Parathyroid adenoma (tissue), 2 donors: ENCODE results near the gene FOXS1.

Source experiments
- H2AFZ ChIP-seq: fragments of 300-600 bp; sonication (generic); one replicate; pipeline ENCODE4 v1.7.0; 2017; ENCODE audit warnings: antibody characterized with exemption, mild to moderate bottlenecking
- H3K27ac ChIP-seq: fragments of 300-600 bp; sonication (generic); one replicate; pipeline ENCODE4 v1.7.0; 2017
- H3K27me3 ChIP-seq: fragments of 300-600 bp; sonication (generic); one replicate; pipeline ENCODE4 v1.7.0; 2017; ENCODE audit warnings: low read length; ENCODE audit not compliant: control insufficient read depth, insufficient read depth
- H3K36me3 ChIP-seq: fragments of 300-600 bp; sonication (generic); one replicate; pipeline ENCODE4 v1.7.0; 2017; ENCODE audit warnings: low read length; ENCODE audit not compliant: control insufficient read depth, insufficient read depth
- H3K4me1 ChIP-seq: fragments of 300-600 bp; sonication (generic); one replicate; pipeline ENCODE4 v1.7.0; 2017; ENCODE audit warnings: control low read depth
- H3K4me2 ChIP-seq: fragments of 300-600 bp; sonication (generic); one replicate; pipeline ENCODE4 v1.7.0; 2017; ENCODE audit warnings: low read length
- H3K4me3 ChIP-seq: fragments of 300-600 bp; sonication (generic); one replicate; pipeline ENCODE4 v1.7.0; 2017; ENCODE audit warnings: low read depth, low read length
- H3K79me2 ChIP-seq: fragments of 300-600 bp; sonication (generic); one replicate; pipeline ENCODE4 v1.7.0; 2017; ENCODE audit warnings: control low read depth
- H3K9ac ChIP-seq: fragments of 300-600 bp; sonication (generic); one replicate; pipeline ENCODE4 v1.7.0; 2017; ENCODE audit warnings: mild to moderate bottlenecking
- H3K9me3 ChIP-seq: fragments of 300-600 bp; sonication (generic); one replicate; pipeline ENCODE4 v1.7.0; 2017; ENCODE audit warnings: low read length; ENCODE audit not compliant: control insufficient read depth
- TF ChIP-seq, protein P1 (sequence below): fragments of 300-600 bp; sonication (generic); IDR thresholded peaks from one replicate; pipeline ENCODE4 v1.7.0; 2017; ENCODE audit warnings: antibody characterized with exemption, mild to moderate bottlenecking
- donor health status: primary hyperparathyroidism.

Gene FOXS1

DNA sequence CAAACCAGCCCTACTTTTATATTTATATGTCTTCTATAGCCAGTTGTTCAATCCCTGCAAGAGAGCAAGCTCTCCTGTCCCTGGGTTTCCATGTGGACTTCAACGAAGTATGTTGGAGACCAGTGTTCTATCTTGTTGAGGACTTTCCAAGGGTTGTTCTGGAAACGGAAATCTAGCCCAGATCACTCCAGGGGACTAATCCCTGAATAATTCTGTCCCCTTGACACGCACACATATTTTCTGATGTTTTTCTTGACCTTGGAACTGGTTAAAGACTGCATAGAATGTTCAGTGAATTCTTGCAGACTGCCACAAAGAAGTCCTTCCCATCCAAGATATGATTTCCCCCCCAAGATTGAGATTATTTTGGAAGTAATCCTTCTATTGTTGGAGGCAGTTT, 35.7 kb downstream of the FOXS1 start:
- Histone ChIP-seq H3K36me3 (no peaks in the 10 kb centered on the region), H3K4me2 (no peak overlapping the region), H3K9ac (no peak overlapping the region), H3K27ac (no peak overlapping the region), H3K79me2 (no peaks in the 10 kb centered on the region), H2AFZ (no peak overlapping the region), H3K4me3 (no peak overlapping the region), H3K4me1 (peaks cover 16% of the 10 kb centered on the region), H3K9me3 (no peaks in the 10 kb centered on the region), H3K27me3 (no peaks in the 10 kb centered on the region)
- TF ChIP-seq, protein P1, sequence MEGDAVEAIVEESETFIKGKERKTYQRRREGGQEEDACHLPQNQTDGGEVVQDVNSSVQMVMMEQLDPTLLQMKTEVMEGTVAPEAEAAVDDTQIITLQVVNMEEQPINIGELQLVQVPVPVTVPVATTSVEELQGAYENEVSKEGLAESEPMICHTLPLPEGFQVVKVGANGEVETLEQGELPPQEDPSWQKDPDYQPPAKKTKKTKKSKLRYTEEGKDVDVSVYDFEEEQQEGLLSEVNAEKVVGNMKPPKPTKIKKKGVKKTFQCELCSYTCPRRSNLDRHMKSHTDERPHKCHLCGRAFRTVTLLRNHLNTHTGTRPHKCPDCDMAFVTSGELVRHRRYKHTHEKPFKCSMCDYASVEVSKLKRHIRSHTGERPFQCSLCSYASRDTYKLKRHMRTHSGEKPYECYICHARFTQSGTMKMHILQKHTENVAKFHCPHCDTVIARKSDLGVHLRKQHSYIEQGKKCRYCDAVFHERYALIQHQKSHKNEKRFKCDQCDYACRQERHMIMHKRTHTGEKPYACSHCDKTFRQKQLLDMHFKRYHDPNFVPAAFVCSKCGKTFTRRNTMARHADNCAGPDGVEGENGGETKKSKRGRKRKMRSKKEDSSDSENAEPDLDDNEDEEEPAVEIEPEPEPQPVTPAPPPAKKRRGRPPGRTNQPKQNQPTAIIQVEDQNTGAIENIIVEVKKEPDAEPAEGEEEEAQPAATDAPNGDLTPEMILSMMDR = no peak

DNA sequence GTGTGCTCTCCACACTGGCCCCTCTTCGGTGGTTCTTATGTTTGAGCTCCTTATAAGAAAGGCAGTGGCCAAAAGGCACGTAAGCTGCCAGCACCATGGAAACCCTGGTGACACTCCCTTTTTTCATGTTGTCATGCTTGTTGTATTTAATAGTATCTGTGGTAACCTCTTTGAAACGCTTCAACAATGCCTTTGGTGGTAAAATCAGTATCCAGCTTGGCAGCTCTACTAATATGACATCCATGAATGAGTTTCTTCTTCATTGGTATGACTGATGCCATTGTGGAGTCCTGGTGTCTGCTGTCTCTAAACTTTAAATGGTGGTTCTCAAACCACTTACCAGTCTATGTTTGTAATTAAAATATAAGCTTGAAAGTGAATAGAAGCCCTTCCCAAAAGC, 36.9 kb downstream of the FOXS1 start:
- Histone ChIP-seq H3K9me3 (no peaks in the 10 kb centered on the region), H2AFZ (no peak overlapping the region), H3K27ac (no peak overlapping the region), H3K4me2 (no peak overlapping the region), H3K4me3 (no peak overlapping the region), H3K79me2 (no peaks in the 10 kb centered on the region), H3K4me1 (peaks cover 25% of the 10 kb centered on the region), H3K36me3 (no peaks in the 10 kb centered on the region), H3K27me3 (no peaks in the 10 kb centered on the region), H3K9ac (no peak overlapping the region)
- TF ChIP-seq, protein P1 = no peak

DNA sequence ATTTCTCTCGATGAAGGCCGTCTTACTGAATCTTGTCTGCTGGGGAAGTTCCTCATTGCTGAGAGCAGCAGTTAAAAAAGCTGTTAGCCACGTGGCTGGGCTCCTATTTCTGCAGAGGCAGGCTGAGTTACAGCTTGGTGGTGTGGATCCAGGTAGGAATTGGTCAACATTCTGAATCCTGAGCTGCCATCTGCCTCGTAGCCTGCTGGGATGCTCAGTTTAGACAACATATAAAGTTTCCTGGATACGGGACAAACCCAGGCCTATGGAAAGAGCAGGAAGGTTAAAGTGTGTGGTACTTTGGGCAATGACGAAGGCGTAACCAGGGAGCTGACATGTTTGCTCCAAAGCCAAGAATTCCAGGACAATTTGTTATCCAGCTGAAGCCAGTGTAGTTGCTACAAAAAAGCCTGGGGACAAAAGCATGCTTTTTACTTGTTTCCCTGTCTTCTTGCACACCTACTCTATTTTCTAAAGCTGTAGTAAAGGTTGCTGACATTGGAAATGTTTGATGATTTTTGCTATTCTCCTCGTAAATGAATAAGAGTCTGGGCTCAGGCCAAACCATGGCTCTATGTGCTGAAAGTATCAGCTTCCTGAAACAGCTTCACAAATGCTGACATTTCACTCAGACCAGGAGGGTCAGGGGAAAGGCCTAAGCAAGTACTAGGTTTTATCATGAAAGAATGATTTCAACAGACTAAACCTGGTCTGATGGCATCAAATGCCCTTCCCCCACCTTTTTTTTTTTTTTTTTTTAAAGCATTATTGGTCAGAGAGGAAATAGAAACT, 38.6 kb downstream of the FOXS1 start:
- Histone ChIP-seq H3K4me2 (no peak overlapping the region), H3K4me1 (peaks cover 22% of the 10 kb centered on the region), H3K27ac (peak overlapping the region; percentile 25), H3K79me2 (no peaks in the 10 kb centered on the region), H2AFZ (peak overlapping the region; percentile 44), H3K9me3 (no peaks in the 10 kb centered on the region), H3K27me3 (no peaks in the 10 kb centered on the region), H3K36me3 (no peaks in the 10 kb centered on the region), H3K4me3 (no peak overlapping the region), H3K9ac (no peak overlapping the region)
- TF ChIP-seq, protein P1 = no peak

DNA sequence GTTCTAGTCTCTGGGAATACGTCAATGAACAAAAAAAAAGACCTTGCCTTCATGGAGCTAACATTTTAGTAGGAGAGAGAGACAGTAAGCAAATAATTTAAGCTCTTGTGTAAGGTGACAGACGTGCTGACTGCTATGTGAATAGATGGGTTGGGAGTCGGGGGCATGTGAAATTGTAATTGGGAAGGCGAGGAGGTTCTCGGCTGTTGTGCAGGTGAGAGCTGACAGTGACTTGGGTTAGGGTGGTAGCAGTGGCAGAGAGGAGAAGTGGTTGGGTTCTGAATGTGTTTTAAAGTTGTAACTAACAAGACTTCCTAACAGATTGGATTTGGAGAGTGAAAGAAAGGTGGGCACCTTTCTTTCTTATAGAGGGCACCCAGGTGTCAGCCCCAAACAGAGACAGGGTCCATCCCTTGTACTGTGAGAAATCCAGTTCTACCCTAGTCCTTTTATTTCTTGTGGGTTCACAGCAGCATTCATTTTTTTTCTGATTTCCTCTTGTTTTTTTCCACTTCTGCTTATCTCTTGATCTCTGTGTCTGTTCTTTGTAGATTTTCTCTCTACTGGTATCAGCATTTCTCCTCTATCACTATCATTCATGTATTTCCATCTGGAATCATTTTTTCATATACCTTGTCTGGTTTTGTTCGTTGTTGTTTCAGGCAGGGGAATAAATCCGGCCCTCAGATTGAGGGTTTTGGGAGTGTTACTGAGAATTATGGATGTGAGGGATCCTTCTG, 41.7 kb downstream of the FOXS1 start:
- TF ChIP-seq, protein P1 = no peak
- no peak overlapping the region for H3K4me3 ChIP-seq
- no peaks in the 10 kb centered on the region for H3K27me3 ChIP-seq
- H3K27ac ChIP-seq = no peak overlapping the region
- no peaks in the 10 kb centered on the region for H3K9me3 ChIP-seq
- H3K4me2 ChIP-seq = no peak overlapping the region
- peak overlapping the region; percentile 45 for H2AFZ ChIP-seq
- H3K9ac ChIP-seq = no peak overlapping the region
- H3K79me2 ChIP-seq = no peaks in the 10 kb centered on the region
- H3K4me1 ChIP-seq = peaks cover 22% of the 10 kb centered on the region
- no peaks in the 10 kb centered on the region for H3K36me3 ChIP-seq
